ENCODE results near the gene RDM1.
"Not testable (repeated sequence)": the region's sequence is repeated elsewhere in the genome, so short reads cannot be mapped to it uniquely, and the experiment has no call there.

RDM1 gene, protein sequence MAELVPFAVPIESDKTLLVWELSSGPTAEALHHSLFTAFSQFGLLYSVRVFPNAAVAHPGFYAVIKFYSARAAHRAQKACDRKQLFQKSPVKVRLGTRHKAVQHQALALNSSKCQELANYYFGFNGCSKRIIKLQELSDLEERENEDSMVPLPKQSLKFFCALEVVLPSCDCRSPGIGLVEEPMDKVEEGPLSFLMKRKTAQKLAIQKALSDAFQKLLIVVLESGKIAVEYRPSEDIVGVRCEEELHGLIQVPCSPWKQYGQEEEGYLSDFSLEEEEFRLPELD

DNA sequence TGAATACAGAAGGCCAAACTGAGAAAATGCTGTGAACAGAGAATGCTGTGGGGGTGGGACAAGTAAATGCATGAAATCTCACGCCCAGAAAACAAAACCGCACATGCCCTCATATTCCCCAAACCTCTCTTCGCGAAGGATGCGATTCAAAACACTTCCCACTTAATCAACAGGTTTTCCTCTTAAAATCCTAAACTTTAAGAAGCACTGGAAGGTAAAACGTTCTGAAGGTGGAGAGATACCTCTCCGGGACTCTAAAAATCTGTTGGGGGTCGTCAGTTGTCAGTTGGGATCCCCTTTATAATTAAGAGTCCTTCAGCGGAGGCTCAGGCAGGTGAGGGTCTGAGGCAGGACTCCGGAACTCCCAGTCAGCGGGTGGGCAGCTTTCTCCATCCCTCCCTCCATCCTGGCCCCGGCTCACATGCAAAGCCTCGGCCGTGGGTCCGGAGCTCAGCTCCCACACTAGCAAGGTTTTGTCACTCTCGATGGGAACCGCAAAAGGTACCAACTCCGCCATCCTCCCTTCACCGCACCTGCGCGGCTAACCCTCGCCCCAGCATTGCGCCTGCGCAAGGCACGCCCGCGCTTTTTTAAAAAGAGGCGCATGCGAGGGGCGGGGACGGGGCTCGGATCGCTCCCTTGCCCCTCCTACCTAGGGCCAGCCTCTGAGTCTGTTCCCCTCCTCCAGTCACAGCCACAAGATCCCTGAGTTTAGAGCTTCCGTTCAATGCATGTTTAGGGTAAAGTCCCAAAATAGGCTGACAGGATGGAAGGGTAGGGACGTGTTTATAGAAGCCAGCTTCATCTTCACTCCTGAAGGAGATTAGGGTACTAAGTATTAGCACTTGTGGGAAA is at the start of gene RDM1:
Gene RDM1, minus strand, starts transcription at position 563 of the 855 bp plus-strand sequence. Its CDS starts 46 bp downstream, at position 517.
- peak; percentile 77 for DNase-seq (ENCODE audit: low spot score)

- no peak for DNase-seq (ENCODE audit: low spot score)
These were observed 47.8 kb upstream of the RDM1 start for GRCh38 chr17:35978346-35978745.

DNA sequence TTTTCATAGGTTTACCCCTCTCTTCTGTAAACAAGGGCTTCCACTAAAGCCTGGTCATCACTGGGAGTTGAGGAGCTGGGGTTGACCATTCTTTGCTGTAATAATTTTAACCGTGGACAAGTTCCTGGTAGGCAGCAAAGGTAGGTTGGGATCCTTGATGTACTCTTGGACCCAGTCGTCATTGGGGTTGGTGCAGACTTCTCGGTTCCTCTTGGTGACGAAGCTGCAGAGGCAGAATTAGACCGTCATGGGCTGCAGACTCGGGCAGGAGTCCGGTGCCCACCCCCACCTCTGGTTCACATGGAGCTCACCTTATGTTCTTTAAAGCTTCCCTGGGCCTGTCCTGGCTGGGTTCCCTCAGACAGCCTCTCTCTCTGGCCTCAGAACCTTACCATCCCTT is 46.9 kb upstream of the RDM1 start:
- DNase-seq (ENCODE audit: low spot score) = no peak

- DNase-seq (ENCODE audit: low spot score) = no peak
These were observed 43.0 kb upstream of the RDM1 start for GRCh38 chr17:35973333-35974260.

DNA sequence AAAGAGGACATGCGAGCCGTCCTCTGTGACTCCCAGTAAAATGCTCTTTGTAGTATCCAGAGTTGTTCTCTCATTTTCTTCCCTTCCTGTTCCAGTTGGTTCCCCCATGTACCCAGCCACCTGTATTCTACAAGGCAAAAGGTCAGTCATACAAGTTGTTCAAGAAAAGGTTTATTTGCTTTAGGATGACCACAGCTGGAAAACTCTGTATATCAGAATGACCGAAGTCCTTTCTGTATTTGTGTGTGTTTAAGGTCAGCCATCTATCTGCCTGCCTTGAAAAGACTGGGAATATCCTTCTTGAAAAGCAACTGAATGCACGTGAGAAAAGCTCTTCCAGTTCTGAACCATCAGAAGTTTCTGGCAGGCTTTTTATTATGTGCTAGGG is 42.4 kb upstream of the RDM1 start:
- DNase-seq (ENCODE audit: low spot score) = no peak

DNA sequence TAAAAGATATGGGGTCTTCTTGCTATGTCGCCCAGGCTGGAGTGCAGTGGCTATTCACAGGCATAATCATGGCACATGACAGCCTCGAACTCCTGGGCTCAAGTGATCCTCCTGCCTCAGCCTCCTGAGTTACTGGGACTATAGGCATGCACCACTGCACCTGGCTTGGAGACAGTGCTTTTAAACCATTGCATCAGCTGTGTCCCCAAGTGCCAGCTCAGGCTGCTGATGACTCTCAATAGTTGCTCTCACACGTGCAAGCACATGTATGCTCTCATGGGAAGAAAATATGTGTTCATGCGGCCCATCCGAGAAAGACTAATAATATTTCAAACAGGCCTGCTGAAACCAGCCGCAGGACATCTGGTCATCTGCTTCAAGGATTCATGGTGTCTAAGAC is 42.0 kb upstream of the RDM1 start:
- no peak for DNase-seq (ENCODE audit: low spot score)

DNA sequence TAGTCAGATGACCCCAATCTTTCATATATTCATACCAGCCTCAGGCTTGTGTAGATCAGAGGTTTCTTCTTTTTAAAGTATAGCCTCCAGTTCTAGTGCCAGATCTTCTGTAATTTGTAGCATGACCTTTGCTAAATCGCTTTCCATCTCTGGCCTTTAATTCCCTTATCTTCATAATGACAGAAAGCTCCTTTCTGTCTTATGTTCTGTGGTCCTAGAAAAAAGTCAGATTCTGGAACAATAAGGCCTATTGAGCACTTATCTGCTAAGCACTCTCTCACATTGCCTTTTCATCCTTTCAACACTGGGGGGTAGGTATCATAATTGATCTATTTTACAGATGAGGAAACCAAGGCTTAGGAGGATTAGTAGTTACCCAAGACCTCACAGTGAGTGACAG is 41.5 kb upstream of the RDM1 start:
- no peak for DNase-seq (ENCODE audit: low spot score)

DNA sequence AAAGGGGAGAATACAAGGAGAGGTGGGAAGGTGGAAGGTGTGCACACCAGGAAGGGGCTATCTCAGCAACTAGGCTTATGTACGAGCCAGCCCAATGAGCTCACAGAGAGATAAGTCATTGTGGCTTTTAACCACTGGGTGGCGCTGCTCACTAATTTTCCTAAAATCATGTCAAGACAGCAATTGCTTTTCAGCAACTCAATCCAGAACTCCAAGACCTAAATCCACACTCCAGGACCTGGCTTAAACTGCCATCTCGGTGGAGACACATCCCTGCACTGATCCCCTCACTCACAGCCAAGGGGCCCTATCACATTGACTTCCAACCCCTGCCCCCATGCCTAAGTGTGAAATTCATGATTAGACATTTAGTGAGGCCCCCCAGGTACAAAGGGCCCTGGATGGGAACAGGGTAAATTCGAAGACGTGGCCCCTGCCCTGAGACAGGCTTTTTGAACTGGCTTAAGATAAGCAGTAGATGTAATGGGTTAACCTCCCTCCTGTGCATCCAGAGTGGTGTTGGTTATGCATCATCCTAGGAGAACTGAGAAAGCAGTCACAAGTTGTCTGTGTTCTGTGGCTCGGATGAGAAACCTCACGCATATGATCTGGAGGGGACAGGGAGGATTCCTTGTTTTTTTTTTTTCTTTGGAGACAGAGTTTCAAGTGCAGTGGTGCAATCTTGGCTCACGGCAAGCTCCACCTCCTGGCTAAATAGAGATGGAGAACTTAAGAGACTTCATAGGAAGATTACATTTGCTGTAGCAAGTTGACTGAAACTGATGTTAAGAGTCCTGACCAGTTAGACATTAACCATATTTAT is 39.2 kb upstream of the RDM1 start:
- DNase-seq (ENCODE audit: low spot score) = peak; percentile 57

DNA sequence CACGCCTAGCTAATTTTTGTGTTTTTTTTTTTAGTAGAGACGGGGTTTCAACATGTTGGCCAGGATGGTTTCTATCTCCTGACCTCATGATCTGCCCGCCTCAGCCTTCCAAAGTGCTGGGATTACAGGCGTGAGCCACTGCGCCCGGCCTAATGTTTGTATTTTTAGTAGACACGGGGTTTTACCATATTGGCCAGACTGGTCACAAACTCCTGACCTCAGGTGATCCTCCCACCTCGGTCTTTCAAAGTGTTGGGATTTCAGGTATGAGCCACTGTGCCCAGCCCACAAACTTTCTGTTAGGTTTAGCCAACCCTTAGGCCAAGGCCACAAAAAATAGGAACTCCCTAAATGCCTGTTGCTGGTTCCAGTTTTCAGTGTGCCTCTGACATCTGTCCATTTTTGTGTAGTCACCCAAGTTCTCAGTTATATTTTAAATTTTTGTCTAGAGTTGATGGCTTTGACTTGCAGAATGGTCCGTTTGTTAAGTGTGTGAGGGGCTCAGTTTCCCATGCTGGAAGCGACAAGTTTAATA is 38.0 kb upstream of the RDM1 start:
- DNase-seq (ENCODE audit: low spot score) = no peak

DNA sequence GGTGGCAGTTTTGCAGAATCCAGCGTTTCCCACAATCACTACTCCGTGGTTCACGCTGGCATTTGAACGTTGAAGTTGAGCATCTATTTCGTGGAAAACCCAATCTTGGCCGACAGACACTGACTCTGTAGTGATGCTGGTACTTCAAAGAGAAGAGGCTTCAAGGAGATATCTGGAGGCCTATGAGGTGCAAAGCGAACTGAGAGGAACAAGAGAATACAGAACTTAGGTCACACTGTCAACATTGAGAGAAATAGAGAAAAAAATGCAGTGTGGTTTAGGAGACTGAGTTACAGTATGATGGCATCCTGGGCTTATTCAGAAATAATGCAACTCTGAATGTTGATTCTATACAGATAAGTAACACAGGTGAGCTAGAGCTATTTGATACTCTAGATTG is 34.7 kb upstream of the RDM1 start:
- no peak for DNase-seq (ENCODE audit: low spot score)

GRCh38 chr17:35963663-35964062 is 33.1 kb upstream of the RDM1 start:
- no peak for DNase-seq (ENCODE audit: low spot score)

DNA sequence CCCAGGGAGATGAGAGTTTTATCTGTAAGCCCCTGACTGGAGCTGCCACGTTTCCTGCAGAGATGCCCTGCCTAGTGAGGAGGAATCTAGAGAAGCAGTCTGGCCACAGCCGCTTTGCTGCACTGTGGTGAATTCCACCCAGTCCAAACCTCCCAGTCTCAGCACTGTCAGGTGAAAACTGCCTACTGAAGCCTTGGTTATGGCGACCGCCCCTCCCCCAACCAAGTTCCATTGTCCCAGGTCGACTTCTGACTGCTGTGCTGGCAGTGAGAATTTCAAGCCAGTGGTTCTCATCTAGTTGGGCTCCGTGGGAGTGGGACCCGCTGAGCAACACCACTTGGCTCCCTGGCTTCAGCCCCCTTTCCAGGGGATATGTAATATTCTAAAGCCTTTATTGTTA is 23.1 kb upstream of the RDM1 start:
- DNase-seq (ENCODE audit: low spot score) = no peak

- DNase-seq (ENCODE audit: low spot score) = no peak
These were observed 18.8 kb upstream of the RDM1 start for GRCh38 chr17:35949401-35949800.

DNA sequence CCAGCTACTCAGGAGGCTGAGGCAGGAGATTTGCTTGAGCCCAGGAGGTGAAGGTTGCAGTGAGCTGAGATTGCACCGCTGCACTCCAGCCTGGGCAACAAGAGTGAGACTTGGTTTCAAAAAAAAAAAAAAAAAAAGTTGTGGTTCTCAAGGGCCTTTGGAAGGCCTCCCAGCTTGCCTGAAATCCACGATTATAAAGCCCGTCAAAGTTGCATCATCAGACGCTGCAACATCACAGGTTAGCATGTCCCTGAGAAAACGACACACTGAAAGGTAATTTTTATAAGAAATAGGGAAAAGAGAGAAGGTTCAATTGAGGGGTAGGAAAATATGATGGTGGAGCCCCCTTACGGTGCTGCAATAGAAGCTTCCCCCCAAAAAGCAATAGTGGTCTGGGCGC is 17.5 kb upstream of the RDM1 start:
- no peak for DNase-seq (ENCODE audit: low spot score)

DNA sequence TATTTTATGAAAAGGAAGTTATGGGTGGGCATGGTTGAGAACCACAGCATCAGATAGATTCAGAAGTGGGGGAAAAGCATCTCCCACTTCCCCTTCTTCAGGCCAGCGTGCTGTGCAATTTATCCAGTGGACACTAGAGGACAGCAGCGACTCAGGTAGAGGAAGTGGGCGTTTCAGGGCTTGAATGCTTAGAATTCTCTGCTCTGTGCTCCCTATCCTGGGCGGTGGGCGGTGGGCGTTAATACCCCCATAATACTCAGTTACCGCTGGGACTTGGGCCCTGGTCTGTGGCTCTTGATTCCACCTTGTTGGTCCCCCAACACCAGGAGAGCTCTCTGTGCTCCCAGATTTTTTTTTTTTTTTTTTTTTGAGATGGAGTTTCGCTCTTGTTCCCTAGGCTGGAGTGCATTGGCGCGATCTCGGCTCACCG is 16.6 kb upstream of the RDM1 start:
- peak; percentile 30 for DNase-seq (ENCODE audit: low spot score)

- DNase-seq (ENCODE audit: low spot score) = no peak
These were observed 13.6 kb upstream of the RDM1 start for GRCh38 chr17:35944151-35944550.

GRCh38 chr17:35943537-35943936 is 13.0 kb upstream of the RDM1 start, which contains the start of gene LYZL6:
Gene LYZL6 (minus strand): TSS chr17:35943713. CDS start chr17:35939356, 4,357 bp downstream.
- DNase-seq (ENCODE audit: low spot score) = no peak

- no peak for DNase-seq (ENCODE audit: low spot score)
These were observed 12.1 kb upstream of the RDM1 start for GRCh38 chr17:35942588-35943186.

- DNase-seq (ENCODE audit: low spot score) = not testable (repeated sequence)
These were observed 7.9 kb upstream of the RDM1 start for GRCh38 chr17:35938492-35938891.

GRCh38 chr17:35936063-35936462 is 5.5 kb upstream of the RDM1 start:
- no peak for DNase-seq (ENCODE audit: low spot score)

DNA sequence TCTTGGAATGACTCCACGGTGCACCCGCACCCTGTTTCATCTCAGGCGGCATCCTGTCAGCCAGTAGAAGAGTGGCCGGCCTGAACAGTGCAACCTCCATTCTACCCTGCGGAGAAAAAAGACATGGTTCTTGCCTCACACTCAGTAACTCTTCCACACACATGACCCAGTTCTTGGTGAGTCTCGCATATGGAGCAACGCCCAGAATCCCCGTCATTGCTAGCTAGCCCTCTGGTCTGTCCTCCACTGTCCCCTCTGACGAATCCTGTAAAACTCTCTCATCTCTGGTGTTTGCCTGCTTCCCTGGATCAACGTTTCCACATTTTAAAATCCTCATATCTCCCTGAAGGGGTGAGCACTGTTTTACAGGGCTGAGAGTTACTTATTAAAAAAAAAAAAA is 4.2 kb upstream of the RDM1 start:
- peak; percentile 63 for DNase-seq (ENCODE audit: low spot score)

Measured in AG08396 (cell line).